A549 treated with AZD2906 at 1 μM for 4 hours (cell line): Measurements from ENCODE around the gene ITM2B. TPM values are rescaled to one million over a fixed set of nuclear protein-coding genes. Genes with fewer than 3 reads are reported as not detected.

ENCODE experiments used
- total RNA-seq: library from RNA; stranded (reverse); fragments of 200-300 nt; extraction: Qiagen RNA extraction; gene quantifications from 5 replicates; pipeline ENCODE4 v1.2.3, GENCODE V29; 2022

Gene ITM2B
- 114 to 147 TPM (median 135 TPM) in 5 replicates for total RNA-seq

GRCh38 chr13:48233046-48233888 lies at the start of gene ITM2B:
TSS of gene ITM2B (plus strand) at chr13:48233206. CDS start at chr13:48233361, 155 bp downstream.

GRCh38 chr13:48303359-48304142 lies 70.5 kb downstream of the ITM2B start, which contains the start of gene RB1:
TSS of gene RB1 (plus strand) at chr13:48303751. CDS start at chr13:48303913, 162 bp downstream.

Other genes with a start within 250 kb of the ITM2B start
- gene SUCLA2, start 231.9 kb upstream of the ITM2B start, total RNA-seq = 26.3 to 31.6 TPM (median 27.7 TPM) in 5 replicates
- 23.2 to 26.6 TPM (median 25.7 TPM) in 5 replicates for gene NUDT15, start 195.5 kb upstream of the ITM2B start, total RNA-seq
- 32.6 to 44.0 TPM (median 34.9 TPM) in 5 replicates for gene MED4, start 138.1 kb upstream of the ITM2B start, total RNA-seq
- 12.5 to 19.3 TPM (median 12.7 TPM) in 5 replicates for gene RB1, start 70.5 kb downstream of the ITM2B start, total RNA-seq
- gene LPAR6, start 179.9 kb downstream of the ITM2B start, total RNA-seq = 0.40 to 0.98 TPM (median 0.79 TPM) in 5 replicates